Measurements from ENCODE around the gene OR51Q1. TPM values are rescaled to one million over a fixed set of nuclear protein-coding genes. Genes with fewer than 3 reads are reported as not detected.

OR51Q1 gene
- total RNA-seq, 1 experiment from 2014 or later, result not detected

DNA sequence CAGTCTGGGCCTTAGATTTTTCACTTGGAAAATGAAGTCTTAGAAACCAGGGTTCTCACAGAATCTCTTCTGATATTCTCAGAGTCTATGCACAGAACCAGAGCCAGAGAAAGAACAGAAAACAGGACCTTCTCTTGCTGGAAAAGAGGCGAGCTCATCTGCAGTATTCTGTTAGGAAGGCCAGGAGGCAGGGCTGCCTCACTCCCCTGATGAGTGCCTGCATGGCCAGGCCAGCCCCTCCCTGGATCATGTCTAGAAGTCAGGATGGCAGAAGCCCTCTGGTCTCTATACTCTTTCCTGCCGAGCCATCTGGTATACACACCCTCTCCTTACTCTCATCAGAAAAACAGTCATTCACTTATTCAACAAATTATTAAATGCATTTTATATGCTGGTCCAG is 37.6 kb upstream of the OR51Q1 start:
- Histone ChIP-seq H3K4me2 (ENCODE audit: low read length) (no peak overlapping the region), H3K27ac (ENCODE audit: low read length) (no peak overlapping the region), H3K36me3 (ENCODE audit: low read depth, low read length) (no peaks in the 10 kb centered on the region), H3K9me2 (replicated peaks; ENCODE audit: low read length) (no peaks in the 10 kb centered on the region), H4K20me1 (ENCODE audit: low read length) (no peaks in the 10 kb centered on the region), H2AFZ (ENCODE audit: low read length) (no peak overlapping the region), H3K9ac (ENCODE audit: low read length) (no peak overlapping the region), H3F3A (ENCODE audit: low read length, unreplicated experiment) (no peaks in the 10 kb centered on the region), H3K4me1 (ENCODE audit: insufficient read depth, low read length) (no peaks in the 10 kb centered on the region), H3K79me2 (ENCODE audit: low read length) (no peaks in the 10 kb centered on the region), H3K9me3 (ENCODE audit: low read length) (no peaks in the 10 kb centered on the region), H3K4me3 (ENCODE audit: low read length) (no peak overlapping the region), H3K27me3 (ENCODE audit: low read length) (no peaks in the 10 kb centered on the region)
- intact Hi-C loops (cut with micrococcal nuclease), result loop anchor here (5.0 to 10.0 kb wide), 3 partner anchors 423 to 1202 kb away; partner anchors contain the start of gene OR52N2
- ATAC-seq (no peak), DNase-seq (no peak)
- BruUV-seq (replicated peaks), result no TSS peak
- CTCF ChIA-PET, result no interaction called here
- TF ChIP-seq EZH2 (IDR thresholded peaks at IDR 0.05; ENCODE audit: low read length, unreplicated experiment) (no peak), EZH2phosphoT487 (IDR thresholded peaks at IDR 0.05; ENCODE audit: borderline replicate concordance, low read length) (no peak)
- TF ChIP-seq, protein P1, sequence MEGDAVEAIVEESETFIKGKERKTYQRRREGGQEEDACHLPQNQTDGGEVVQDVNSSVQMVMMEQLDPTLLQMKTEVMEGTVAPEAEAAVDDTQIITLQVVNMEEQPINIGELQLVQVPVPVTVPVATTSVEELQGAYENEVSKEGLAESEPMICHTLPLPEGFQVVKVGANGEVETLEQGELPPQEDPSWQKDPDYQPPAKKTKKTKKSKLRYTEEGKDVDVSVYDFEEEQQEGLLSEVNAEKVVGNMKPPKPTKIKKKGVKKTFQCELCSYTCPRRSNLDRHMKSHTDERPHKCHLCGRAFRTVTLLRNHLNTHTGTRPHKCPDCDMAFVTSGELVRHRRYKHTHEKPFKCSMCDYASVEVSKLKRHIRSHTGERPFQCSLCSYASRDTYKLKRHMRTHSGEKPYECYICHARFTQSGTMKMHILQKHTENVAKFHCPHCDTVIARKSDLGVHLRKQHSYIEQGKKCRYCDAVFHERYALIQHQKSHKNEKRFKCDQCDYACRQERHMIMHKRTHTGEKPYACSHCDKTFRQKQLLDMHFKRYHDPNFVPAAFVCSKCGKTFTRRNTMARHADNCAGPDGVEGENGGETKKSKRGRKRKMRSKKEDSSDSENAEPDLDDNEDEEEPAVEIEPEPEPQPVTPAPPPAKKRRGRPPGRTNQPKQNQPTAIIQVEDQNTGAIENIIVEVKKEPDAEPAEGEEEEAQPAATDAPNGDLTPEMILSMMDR (conservative IDR thresholded peaks at IDR 0.05; ENCODE audit: low read depth, low read length), result no peak
- POLR2A ChIA-PET (ENCODE audit: unreplicated experiment), result no interaction called here

DNA sequence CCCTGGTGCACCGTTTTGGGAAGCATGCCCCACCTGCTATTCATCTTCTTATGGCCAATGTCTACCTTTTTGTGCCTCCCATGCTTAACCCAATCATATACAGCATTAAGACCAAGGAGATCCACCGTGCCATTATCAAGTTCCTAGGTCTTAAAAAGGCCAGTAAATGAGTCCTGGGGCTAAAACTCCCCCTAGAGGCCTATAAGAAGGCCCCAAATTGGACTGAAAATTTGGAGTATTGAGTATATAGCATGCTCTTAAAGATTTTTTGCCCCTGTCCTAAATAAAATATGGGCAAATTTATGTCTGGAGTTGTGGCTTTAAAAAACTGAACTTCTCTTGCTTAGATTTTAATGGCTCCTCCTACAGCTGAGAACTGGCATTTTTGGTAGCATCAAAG is 31.7 kb upstream of the OR51Q1 start:
- POLR2A ChIA-PET (ENCODE audit: unreplicated experiment), result no interaction called here
- intact Hi-C loops (cut with micrococcal nuclease), result no loop called here
- CTCF ChIA-PET, result no interaction called here
- H3K27ac ChIP-seq (ENCODE audit: low read length), result no peak overlapping the region
- no peaks in the 10 kb centered on the region for H3K79me2 ChIP-seq (ENCODE audit: low read length)
- DNase-seq (no peak), ATAC-seq (no peak)
- no peaks in the 10 kb centered on the region for H3K36me3 ChIP-seq (ENCODE audit: low read depth, low read length)
- BruUV-seq (replicated peaks), result no TSS peak
- no peak overlapping the region for H3K4me3 ChIP-seq (ENCODE audit: low read length)
- no peaks in the 10 kb centered on the region for H4K20me1 ChIP-seq (ENCODE audit: low read length)
- no peak overlapping the region for H3K4me2 ChIP-seq (ENCODE audit: low read length)
- no peaks in the 10 kb centered on the region for H3K4me1 ChIP-seq (ENCODE audit: insufficient read depth, low read length)
- H3K27me3 ChIP-seq (ENCODE audit: low read length), result no peaks in the 10 kb centered on the region
- H3K9me3 ChIP-seq (ENCODE audit: low read length), result no peaks in the 10 kb centered on the region
- no peak overlapping the region for H3K9ac ChIP-seq (ENCODE audit: low read length)
- TF ChIP-seq, protein P1 (conservative IDR thresholded peaks at IDR 0.05; ENCODE audit: low read depth, low read length), result 0 out of 2 replicates have a peak, but pooled peaks have one; percentile 14
- TF ChIP-seq EZH2 (IDR thresholded peaks at IDR 0.05; ENCODE audit: low read length, unreplicated experiment), result no peak
- H3F3A ChIP-seq (ENCODE audit: low read length, unreplicated experiment), result no peaks in the 10 kb centered on the region
- no peak overlapping the region for H2AFZ ChIP-seq (ENCODE audit: low read length)
- no peaks in the 10 kb centered on the region for H3K9me2 ChIP-seq (replicated peaks; ENCODE audit: low read length)

DNA sequence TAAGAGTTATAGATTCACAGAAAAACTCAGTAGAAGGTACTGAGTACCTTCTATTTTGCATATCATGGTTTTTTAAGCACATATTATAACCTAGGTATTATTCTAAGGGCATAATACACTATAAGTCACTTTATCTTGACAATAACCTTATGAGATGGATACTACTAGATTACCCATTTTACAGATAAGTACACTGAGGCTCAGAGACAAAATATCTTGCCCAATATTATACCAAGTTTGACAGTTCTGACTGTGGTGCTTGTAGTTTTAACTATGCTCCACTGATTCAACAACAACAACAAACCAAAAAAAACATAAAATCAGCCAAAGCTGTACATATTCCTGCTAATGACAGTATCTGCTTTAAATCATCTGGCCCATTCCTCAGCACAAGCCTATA is 27.8 kb upstream of the OR51Q1 start:
- Histone ChIP-seq H3K9me3 (ENCODE audit: low read length) (no peaks in the 10 kb centered on the region), H3K79me2 (ENCODE audit: low read length) (no peaks in the 10 kb centered on the region), H3K27me3 (ENCODE audit: low read length) (no peaks in the 10 kb centered on the region), H3K4me3 (ENCODE audit: low read length) (no peak overlapping the region), H4K20me1 (ENCODE audit: low read length) (no peaks in the 10 kb centered on the region), H3K27ac (ENCODE audit: low read length) (no peak overlapping the region), H3K4me2 (ENCODE audit: low read length) (no peak overlapping the region), H3K9me2 (replicated peaks; ENCODE audit: low read length) (no peaks in the 10 kb centered on the region), H3K4me1 (ENCODE audit: insufficient read depth, low read length) (no peaks in the 10 kb centered on the region), H3K9ac (ENCODE audit: low read length) (no peak overlapping the region), H3F3A (ENCODE audit: low read length, unreplicated experiment) (no peaks in the 10 kb centered on the region), H3K36me3 (ENCODE audit: low read depth, low read length) (no peaks in the 10 kb centered on the region), H2AFZ (ENCODE audit: low read length) (no peak overlapping the region)
- no TSS peak for BruUV-seq (replicated peaks)
- TF ChIP-seq EZH2 (IDR thresholded peaks at IDR 0.05; ENCODE audit: low read length, unreplicated experiment) (no peak), EZH2phosphoT487 (IDR thresholded peaks at IDR 0.05; ENCODE audit: borderline replicate concordance, low read length) (no peak)
- TF ChIP-seq, protein P1 (conservative IDR thresholded peaks at IDR 0.05; ENCODE audit: low read depth, low read length), result no peak
- DNase-seq (no peak), ATAC-seq (no peak)
- intact Hi-C loops (cut with micrococcal nuclease), result no loop called here
- ChIA-PET CTCF (no interaction called here), POLR2A (ENCODE audit: unreplicated experiment) (no interaction called here)
